Measurements from ENCODE around the gene IFT57. TPM values are rescaled to one million over a fixed set of nuclear protein-coding genes. Genes with fewer than 3 reads are reported as not detected.

The IFT57 gene
- total and polyA plus RNA-seq, 2 of the 8 experiments (the other 6 are each of a cell fraction or from before 2014, with no cell fraction given): 15.1 to 27.8 TPM

- H3K4me2 ChIP-seq (ENCODE audit: insufficient read depth in 1 of 2, low read depth in 2 of 2, low read length in 2 of 2): no peak overlapping the region
- H3K4ac ChIP-seq (replicated peaks; ENCODE audit: insufficient read length, low read depth, low read length): no peak overlapping the region
- H4K91ac ChIP-seq (replicated peaks; ENCODE audit: insufficient read length, low read length): no peak overlapping the region
- H3K14ac ChIP-seq (ENCODE audit: insufficient read length): no peak overlapping the region
- CTCF ChIA-PET (ENCODE audit: partially characterized antibody): interaction anchor here (1.0 to 1.7 kb wide), 3 partner anchors 10 to 20 kb away, joined by 3 to 4 read pairs (median 4); no protein-coding TSS in a partner anchor
- no peak overlapping the region for H2BK120ac ChIP-seq (replicated peaks; ENCODE audit: low read depth, low read length)
- no peaks in the 10 kb centered on the region for H3K23me2 ChIP-seq (ENCODE audit: low read depth, low read length)
- H3K56ac ChIP-seq (replicated peaks; ENCODE audit: insufficient read length, low read depth, low read length): no peak overlapping the region
- H2AFZ ChIP-seq (ENCODE audit: low read length): no peak overlapping the region
- no peak overlapping the region for H3K27ac ChIP-seq (ENCODE audit: low read depth, low read length)
- no peaks in the 10 kb centered on the region for H4K20me1 ChIP-seq (replicated peaks in 1 of 2; ENCODE audit: control insufficient read depth in 1 of 2, insufficient read depth in 2 of 2, low read length in 2 of 2)
- H3K79me2 ChIP-seq (ENCODE audit: control insufficient read depth in 1 of 2, insufficient read depth in 2 of 2, low read length in 2 of 2): no peaks in the 10 kb centered on the region
- H3K4me3 ChIP-seq (ENCODE audit: extremely low read depth in 1 of 4, insufficient read depth in 2 of 4, low read depth in 3 of 4, low read length in 4 of 4): no peak overlapping the region
- H4K5ac ChIP-seq (ENCODE audit: insufficient read length, low read depth, low read length): no peak overlapping the region
- H3K9me3 ChIP-seq (ENCODE audit: insufficient read depth in 2 of 2, low read depth in 1 of 2, low read length in 1 of 2): no peaks in the 10 kb centered on the region
- no peak overlapping the region for H2AK5ac ChIP-seq (ENCODE audit: low read depth, low read length)
- no peak overlapping the region for H2BK20ac ChIP-seq (ENCODE audit: low read length)
- no peaks in the 10 kb centered on the region for H3K27me3 ChIP-seq (replicated peaks in 1 of 4; ENCODE audit: control insufficient read depth in 3 of 4, extremely low read depth in 1 of 4, insufficient read depth in 3 of 4, low read length in 3 of 4)
- no peak overlapping the region for H3K23ac ChIP-seq (ENCODE audit: insufficient read length)
- DNase-seq (ENCODE audit: low read depth in 1 of 2, low spot score in 2 of 2) (no peak), FAIRE-seq (no peak)
- no peak overlapping the region for H2BK12ac ChIP-seq (ENCODE audit: low read depth, low read length)
- POLR2A ChIA-PET (ENCODE audit: partially characterized antibody): no interaction called here
- no peaks in the 10 kb centered on the region for H3K79me1 ChIP-seq (ENCODE audit: low read depth, low read length)
- no peak overlapping the region for H2BK5ac ChIP-seq (ENCODE audit: low read depth, low read length)
- no peak overlapping the region for H4K8ac ChIP-seq (ENCODE audit: extremely low read depth, insufficient read depth, low read length)
- H3K36me3 ChIP-seq (ENCODE audit: control insufficient read depth in 2 of 4, insufficient read depth in 4 of 4, low read length in 3 of 4): no peaks in the 10 kb centered on the region
- no peak overlapping the region for H3K9ac ChIP-seq (replicated peaks in 1 of 4; ENCODE audit: extremely low read depth in 1 of 4, low read depth in 3 of 4, low read length in 3 of 4)
- H3K4me1 ChIP-seq (replicated peaks in 1 of 4; ENCODE audit: control insufficient read depth in 3 of 4, insufficient read depth in 4 of 4, low read length in 3 of 4): peaks cover 0 to 4% (median 0%) of the 10 kb centered on the region in 4 experiments; a peak in 1 of 7 replicates
- no peak overlapping the region for H2BK15ac ChIP-seq (ENCODE audit: low read length)
- H3K18ac ChIP-seq (ENCODE audit: extremely low read depth, low read length): no peak overlapping the region
- no peak for TF ChIP-seq CTBP2 (IDR thresholded peaks at IDR 0.05; ENCODE audit: borderline replicate concordance, insufficient read depth, insufficient read length, low read length)
- no peak for TF ChIP-seq SP2 (IDR thresholded peaks at IDR 0.05; ENCODE audit: low read length)
- TF ChIP-seq TCF12 (IDR thresholded peaks at IDR 0.05; ENCODE audit: low read depth, low read length): no peak
Observed at GRCh38 chr3:108133048-108133369, 89.2 kb downstream of the IFT57 start.
